Activated T-helper 2 cell treated with anti-CD3 and anti-CD28 coated beads, Interferon-gamma antibody, Interleukin-2, Interleukin-4, amounts not matched to agents 10 μg/mL and 5 μg/mL and 100 μg/mL, durations not matched to agents 14 hours and 24 hours and 36 hours (primary cell): ENCODE data around the gene NHP2. TPM values are rescaled to one million over a fixed set of nuclear protein-coding genes. Genes with fewer than 3 reads are reported as not detected.

Experiments
- total RNA-seq: library from RNA; stranded (reverse); gene quantifications from 2 replicates; pipeline ENCODE4 v1.2.3, GENCODE V29; 2022

The NHP2 gene
- total RNA-seq, 1 donor from 2014 or later = 228 TPM

Other genes with a start within 250 kb of the NHP2 start
- not detected in 2 replicates for gene PROP1, start 157.6 kb downstream of the NHP2 start, total RNA-seq
- 3.3 and 3.4 TPM in 2 replicates for gene N4BP3, start 40.4 kb downstream of the NHP2 start, total RNA-seq
- gene RMND5B, start 22.9 kb downstream of the NHP2 start, total RNA-seq = 29.3 and 31.6 TPM in 2 replicates
- gene GMCL2, start 33.5 kb upstream of the NHP2 start, total RNA-seq = not detected in 2 replicates
- gene HNRNPAB, start 50.6 kb upstream of the NHP2 start, total RNA-seq = 393 and 403 TPM in 2 replicates
- gene PHYKPL, start 78.9 kb upstream of the NHP2 start, total RNA-seq = 87.4 and 92.0 TPM in 2 replicates